ENCODE measurements around the gene DIO1. TPM values are rescaled to one million over a fixed set of nuclear protein-coding genes. Genes with fewer than 3 reads are reported as not detected.
A peak's percentile ranks its signal among the peaks of the same experiment; 100 is the strongest.
"Not testable (repeated sequence)": the region's sequence is repeated elsewhere in the genome, so short reads cannot be mapped to it uniquely, and the experiment has no call there.

The DIO1 gene
- total RNA-seq, 2 donors from 2014 or later: 0.32 TPM; not detected in 1

DNA sequence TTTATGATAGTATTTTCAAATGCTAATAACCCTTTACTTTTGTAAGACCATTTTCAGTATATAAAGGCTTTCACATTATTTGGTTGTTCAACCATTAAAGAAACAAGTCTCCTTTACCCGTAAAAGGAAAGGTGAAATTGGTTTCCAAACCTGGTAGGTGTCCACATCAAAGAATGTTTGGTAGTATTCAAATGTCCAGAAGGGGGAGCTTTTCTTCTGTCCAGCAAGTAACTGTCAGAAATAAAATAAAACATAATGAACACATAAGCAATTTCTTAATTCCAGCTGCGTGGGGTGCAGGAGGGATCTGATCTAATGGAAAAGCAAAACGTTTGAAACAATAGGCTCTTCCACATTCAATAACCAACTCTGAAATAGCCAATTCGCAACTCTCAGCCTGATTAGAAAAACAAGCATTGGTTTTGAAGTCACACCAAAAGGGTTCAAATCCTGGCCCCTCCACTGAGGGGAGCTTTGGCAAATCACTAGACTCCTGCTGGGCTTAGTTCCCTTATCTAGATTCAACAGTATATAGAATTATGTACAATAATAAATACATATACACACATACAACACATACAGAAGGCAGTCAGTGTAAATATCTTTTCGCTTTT, 15.4 kb upstream of the DIO1 start:
- H3K36me3 ChIP-seq: no peaks in the 10 kb centered on the region
- no peaks in the 10 kb centered on the region for H3K9me3 ChIP-seq
- H3K27me3 ChIP-seq: no peaks in the 10 kb centered on the region
- H3K9ac ChIP-seq (ENCODE audit: low read depth in 2 of 2, low read length in 2 of 2): no peak overlapping the region
- H3K4me1 ChIP-seq: no peaks in the 10 kb centered on the region
- no peak overlapping the region for H3K27ac ChIP-seq
- no peak for DNase-seq
- TF ChIP-seq, protein P1, sequence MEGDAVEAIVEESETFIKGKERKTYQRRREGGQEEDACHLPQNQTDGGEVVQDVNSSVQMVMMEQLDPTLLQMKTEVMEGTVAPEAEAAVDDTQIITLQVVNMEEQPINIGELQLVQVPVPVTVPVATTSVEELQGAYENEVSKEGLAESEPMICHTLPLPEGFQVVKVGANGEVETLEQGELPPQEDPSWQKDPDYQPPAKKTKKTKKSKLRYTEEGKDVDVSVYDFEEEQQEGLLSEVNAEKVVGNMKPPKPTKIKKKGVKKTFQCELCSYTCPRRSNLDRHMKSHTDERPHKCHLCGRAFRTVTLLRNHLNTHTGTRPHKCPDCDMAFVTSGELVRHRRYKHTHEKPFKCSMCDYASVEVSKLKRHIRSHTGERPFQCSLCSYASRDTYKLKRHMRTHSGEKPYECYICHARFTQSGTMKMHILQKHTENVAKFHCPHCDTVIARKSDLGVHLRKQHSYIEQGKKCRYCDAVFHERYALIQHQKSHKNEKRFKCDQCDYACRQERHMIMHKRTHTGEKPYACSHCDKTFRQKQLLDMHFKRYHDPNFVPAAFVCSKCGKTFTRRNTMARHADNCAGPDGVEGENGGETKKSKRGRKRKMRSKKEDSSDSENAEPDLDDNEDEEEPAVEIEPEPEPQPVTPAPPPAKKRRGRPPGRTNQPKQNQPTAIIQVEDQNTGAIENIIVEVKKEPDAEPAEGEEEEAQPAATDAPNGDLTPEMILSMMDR (IDR thresholded peaks at IDR 0.05): peak; percentile 48
- H3K4me3 ChIP-seq: no peak overlapping the region
- intact Hi-C loops (cut with DNase I): loop anchor here (5.0 kb wide), 2 partner anchors 69 to 84 kb away; partner anchors contain the start of genes IFT25 and LRRC42

DNA sequence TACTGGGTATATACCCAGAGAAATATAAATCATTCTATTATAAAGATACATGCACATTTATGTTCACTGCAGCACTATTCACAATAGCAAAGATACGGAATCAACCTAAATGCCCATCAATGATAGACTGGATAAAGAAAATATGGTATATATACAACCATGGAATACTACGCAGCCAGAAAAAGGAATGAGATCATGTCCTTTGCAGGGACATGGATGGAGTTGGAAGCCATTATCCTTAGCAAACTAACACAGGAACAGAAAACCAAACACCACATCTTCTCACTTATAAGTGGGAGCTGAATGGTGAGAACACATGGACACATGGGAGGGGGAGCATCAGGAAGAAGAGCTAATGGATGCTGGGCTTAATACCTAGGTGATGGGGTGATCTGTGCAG, 12.1 kb upstream of the DIO1 start:
- H3K36me3 ChIP-seq: not testable (repeated sequence)

DNA sequence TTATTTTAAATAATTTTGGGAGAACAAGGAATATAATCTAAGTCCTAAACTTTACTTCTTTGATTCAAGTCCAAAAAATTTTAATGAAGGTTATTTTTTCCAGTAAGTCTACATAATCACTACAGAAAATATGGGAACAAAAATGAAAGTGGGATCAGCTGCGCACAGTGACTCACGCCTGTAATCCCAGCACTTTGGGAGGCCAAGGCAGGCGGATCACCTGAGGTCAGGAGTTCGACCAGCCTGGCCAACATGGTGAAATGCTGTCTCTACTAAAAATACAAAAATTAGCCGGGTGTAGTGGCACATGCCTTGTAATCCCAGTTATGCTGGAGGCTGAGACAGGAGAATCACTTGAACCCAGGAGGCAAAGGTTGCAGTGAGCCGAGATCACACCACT, 10.4 kb upstream of the DIO1 start:
- not testable (repeated sequence) for H3K36me3 ChIP-seq

More for the DNA sequence above, 12.1 kb upstream of the DIO1 start:
- H3K4me3 ChIP-seq; H3K27me3 ChIP-seq; H3K9ac ChIP-seq (ENCODE audit: low read depth in 2 of 2, low read length in 2 of 2); H3K27ac ChIP-seq; DNase-seq; H3K4me1 ChIP-seq; H3K9me3 ChIP-seq; intact Hi-C loops (cut with DNase I): not testable (repeated sequence)

DNA sequence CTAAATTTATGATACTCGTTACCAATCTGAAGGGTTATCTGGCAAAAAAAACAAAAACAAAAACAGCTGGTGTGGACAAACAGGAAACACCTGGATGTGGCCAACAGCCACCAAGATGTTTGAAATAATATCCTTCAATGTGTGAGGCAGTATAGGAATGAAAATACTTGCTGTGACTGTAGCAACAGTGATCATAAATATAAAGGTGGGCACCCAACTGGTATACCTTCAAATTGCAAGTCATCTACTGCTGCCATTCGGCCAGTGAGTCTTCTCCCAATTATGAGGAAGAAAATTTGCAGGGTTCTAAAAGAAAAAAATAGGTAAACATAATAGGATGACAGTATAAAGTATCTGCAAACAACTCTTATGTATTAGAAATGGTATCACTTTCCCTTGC, 5.3 kb upstream of the DIO1 start:
- Histone ChIP-seq H3K4me1 (no peaks in the 10 kb centered on the region), H3K9me3 (no peaks in the 10 kb centered on the region), H3K36me3 (no peaks in the 10 kb centered on the region), H3K9ac (ENCODE audit: low read depth in 2 of 2, low read length in 2 of 2) (no peak overlapping the region), H3K27ac (peak overlapping the region; percentile 71), H3K4me3 (peak overlapping the region; percentile 97), H3K27me3 (no peaks in the 10 kb centered on the region)
- intact Hi-C loops (cut with DNase I): no loop called here
- TF ChIP-seq, protein P1 (IDR thresholded peaks at IDR 0.05): no peak
- no peak for DNase-seq

More for the DNA sequence above, 10.4 kb upstream of the DIO1 start:
- intact Hi-C loops (cut with DNase I); DNase-seq; H3K27ac ChIP-seq; H3K9ac ChIP-seq (ENCODE audit: low read depth in 2 of 2, low read length in 2 of 2); H3K4me1 ChIP-seq; H3K9me3 ChIP-seq; H3K4me3 ChIP-seq; H3K27me3 ChIP-seq: not testable (repeated sequence)

DNA sequence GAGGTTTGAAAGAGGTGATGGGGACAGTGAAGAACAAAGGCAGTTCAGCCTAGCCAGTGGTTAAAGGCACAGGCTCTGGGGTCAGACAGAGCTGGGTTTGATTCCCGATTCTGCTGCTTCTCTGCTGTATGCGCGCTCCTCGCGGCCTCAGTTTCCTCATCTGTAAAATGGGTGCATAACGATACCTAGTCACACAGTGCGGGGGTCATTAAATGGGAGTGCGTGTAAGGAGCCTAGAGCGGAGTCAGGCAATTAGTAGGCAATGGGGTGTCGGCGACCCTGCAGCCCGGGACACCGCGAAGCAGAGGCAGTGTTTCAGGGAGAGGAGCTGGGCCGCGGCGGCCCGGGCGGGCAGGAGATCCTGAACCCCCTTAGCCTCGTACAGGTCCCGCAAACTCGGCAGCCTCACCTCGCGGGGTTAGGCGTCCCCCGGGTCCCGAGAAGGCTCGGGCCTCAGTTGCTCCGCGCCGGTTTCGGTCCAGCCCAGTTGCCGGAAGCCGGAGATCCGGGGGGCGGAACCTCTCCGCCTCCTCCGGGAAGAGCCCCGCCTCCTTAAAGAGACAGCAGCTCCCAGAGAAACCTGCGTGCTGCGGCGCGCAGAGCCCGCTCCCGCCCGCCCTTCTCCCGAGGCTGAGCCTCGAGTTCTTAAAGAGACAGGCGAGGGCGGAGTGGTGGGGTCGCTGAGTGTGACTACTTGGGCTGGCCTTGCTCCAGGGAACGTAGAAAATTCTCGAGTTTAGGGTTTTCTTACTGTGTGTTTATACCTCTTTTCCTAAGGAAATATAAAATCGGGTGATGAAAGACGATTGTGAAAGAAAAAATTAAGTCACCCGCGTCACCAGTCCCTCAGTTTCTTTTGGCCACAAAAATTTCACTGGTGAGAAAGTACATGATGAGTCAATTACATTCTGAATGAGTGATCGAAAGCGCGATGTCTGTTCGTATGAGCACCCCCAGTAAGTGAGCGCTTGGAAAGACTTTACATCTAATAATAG, 4.4 kb upstream of the DIO1 start, which contains the start of gene YIPF1:
Gene YIPF1 (minus strand): TSS at position 494 of the 995 bp plus-strand sequence. CDS start 860 bp downstream, outside the sequence.
- H3K9me3 ChIP-seq: no peaks in the 10 kb centered on the region
- H3K4me1 ChIP-seq: no peaks in the 10 kb centered on the region
- no peaks in the 10 kb centered on the region for H3K27me3 ChIP-seq
- no peaks in the 10 kb centered on the region for H3K36me3 ChIP-seq
- DNase-seq: peak; percentile 93
- peak within 1 kb of the TSS; percentile 97 for H3K4me3 ChIP-seq
- TF ChIP-seq, protein P1 (IDR thresholded peaks at IDR 0.05): no peak
- intact Hi-C loops (cut with DNase I): no loop called here
- H3K27ac ChIP-seq: peak within 1 kb of the TSS; percentile 71
- H3K9ac ChIP-seq (ENCODE audit: low read depth in 2 of 2, low read length in 2 of 2): peak within 1 kb of the TSS; percentile 73 to 80

DNA sequence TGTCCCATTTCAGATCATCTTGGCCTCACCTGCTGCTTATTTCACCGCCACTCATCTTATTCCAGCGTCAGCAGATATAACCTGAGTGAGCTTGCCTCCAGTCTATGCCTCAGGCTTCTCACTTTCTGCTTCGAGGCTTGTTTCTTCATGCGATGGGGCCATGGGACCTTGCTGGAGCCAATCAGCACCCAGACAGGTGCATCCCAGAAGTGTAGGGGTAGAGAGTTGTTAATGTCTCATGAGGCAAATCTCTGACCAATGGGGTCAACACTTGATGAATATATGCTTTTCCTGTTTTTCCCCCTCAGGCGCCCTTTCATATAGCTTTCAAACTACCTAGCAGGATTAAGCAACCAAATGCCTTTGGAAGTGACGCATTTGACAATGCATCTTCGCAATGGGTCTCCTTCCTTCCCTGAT, 3.5 kb upstream of the DIO1 start:
- peak overlapping the region in 1 of 2 donors; percentile 73 for H3K9ac ChIP-seq (ENCODE audit: low read depth in 2 of 2, low read length in 2 of 2)
- TF ChIP-seq, protein P1 (IDR thresholded peaks at IDR 0.05): no peak
- intact Hi-C loops (cut with DNase I): no loop called here
- peak overlapping the region; percentile 71 for H3K27ac ChIP-seq
- no peaks in the 10 kb centered on the region for H3K4me1 ChIP-seq
- H3K27me3 ChIP-seq: no peaks in the 10 kb centered on the region
- no peaks in the 10 kb centered on the region for H3K9me3 ChIP-seq
- H3K4me3 ChIP-seq: peak overlapping the region; percentile 97
- no peak for DNase-seq
- H3K36me3 ChIP-seq: no peaks in the 10 kb centered on the region

Data from colonic mucosa (tissue), 4 donors.